MCF 10A (cell line): ENCODE data around the gene RNF41. TPM values are rescaled to one million over a fixed set of nuclear protein-coding genes. Genes with fewer than 3 reads are reported as not detected.

Source experiments
- BruUV-seq: library from RNA; stranded (reverse); fragments of 400-500 nt; replicated peaks from 2 replicates; lab custom pipeline; 2021; lab: Mats Ljungman, UMichigan
- CTCF ChIA-PET: fragments of 300-600 bp; sonication (Branson Sonifier 250); formaldehyde crosslinking; extraction: SDS; loops from one replicate; lab custom pipeline; 2021; ENCODE audit warnings: antibody characterized with exemption, inconsistent platforms; lab: Yijun Ruan, JAX
- POLR2A ChIA-PET: fragments of 300-600, 350-650 bp; sonication (Branson Sonifier 250); formaldehyde crosslinking; extraction: SDS; loops from one replicate; lab custom pipeline; 2020; ENCODE audit warnings: antibody characterized with exemption, inconsistent platforms; lab: Yijun Ruan, JAX
- DNase-seq: peaks from one replicate; pipeline ENCODE4 v3.0.0-alpha.2; 2018; ENCODE audit not compliant: unreplicated experiment
- H3K27ac Mint-ChIP-seq: one replicate; pipeline ENCODE4 v1.8.0; 2022; ENCODE audit warnings: mild to moderate bottlenecking, low read depth, mixed read lengths; ENCODE audit not compliant: unreplicated experiment
- H3K27me3 Mint-ChIP-seq: one replicate; pipeline ENCODE4 v1.8.0; 2022; ENCODE audit warnings: mixed read lengths; ENCODE audit not compliant: insufficient read depth, unreplicated experiment
- H3K36me3 Mint-ChIP-seq: one replicate; pipeline ENCODE4 v1.8.0; 2022; ENCODE audit warnings: mild to moderate bottlenecking, moderate library complexity, mixed read lengths; ENCODE audit not compliant: insufficient read depth, unreplicated experiment
- H3K4me1 Mint-ChIP-seq: one replicate; pipeline ENCODE4 v1.8.0; 2022; ENCODE audit warnings: mixed read lengths; ENCODE audit not compliant: insufficient read depth, unreplicated experiment
- H3K4me3 Mint-ChIP-seq: one replicate; pipeline ENCODE4 v1.8.0; 2022; ENCODE audit warnings: mild to moderate bottlenecking, moderate library complexity, mixed read lengths; ENCODE audit not compliant: unreplicated experiment
- H3K9me3 Mint-ChIP-seq: one replicate; pipeline ENCODE4 v1.8.0; 2022; ENCODE audit warnings: mixed read lengths; ENCODE audit not compliant: unreplicated experiment
- CTCF ChIP-seq: fragments of 200-600 bp; IDR thresholded peaks from one replicate; pipeline ENCODE4 v1.8.0; 2022; ENCODE audit warnings: antibody characterized with exemption, mild to moderate bottlenecking; ENCODE audit not compliant: unreplicated experiment
- intact Hi-C: fragments of 100-400 bp; cut with micrococcal nuclease; formaldehyde crosslinking; loops from 2 replicates; pipeline ENCODE4 v1.14.1; 2022
- total RNA-seq: library from RNA; stranded (reverse); gene quantifications from 2 replicates; pipeline ENCODE4 v1.2.3, GENCODE V29; 2022

Gene RNF41
- total RNA-seq, 1 experiment from 2014 or later: 108 TPM

GRCh38 chr12:56213878-56214277 lies 7.8 kb downstream of the RNF41 start:
- Mint-ChIP-seq H3K9me3 (no peaks in the 10 kb centered on the region), H3K36me3 (peaks cover 80% of the 10 kb centered on the region)
- CTCF ChIA-PET: interaction anchor here (1.3 to 1.4 kb wide), 2 partner anchors 44 to 250 kb away, joined by 3 read pairs; no protein-coding TSS in a partner anchor

GRCh38 chr12:56212361-56212760 lies 9.4 kb downstream of the RNF41 start:
- Mint-ChIP-seq H3K9me3 (no peaks in the 10 kb centered on the region), H3K27ac (no peak overlapping the region), H3K4me3 (no peak overlapping the region), H3K4me1 (peaks cover 11% of the 10 kb centered on the region), H3K36me3 (peaks cover 90% of the 10 kb centered on the region), H3K27me3 (no peaks in the 10 kb centered on the region)
- TF ChIP-seq CTCF: no peak
- ChIA-PET CTCF (interaction anchor here (0.6 kb wide), 2 partner anchors 168 to 245 kb away, joined by 3 read pairs; no protein-coding TSS in a partner anchor), POLR2A (interaction anchor here (2.1 kb wide), 1 partner anchor 10 kb away, joined by 8 read pairs; the partner anchor contains the start of gene RNF41)
- intact Hi-C loops: no loop called here
- DNase-seq: no peak
- BruUV-seq: no TSS peak

More at GRCh38 chr12:56213878-56214277, 7.8 kb downstream of the RNF41 start:
- no peak overlapping the region for H3K27ac Mint-ChIP-seq
- intact Hi-C loops: no loop called here
- no peak overlapping the region for H3K4me3 Mint-ChIP-seq
- no peaks in the 10 kb centered on the region for H3K27me3 Mint-ChIP-seq
- TF ChIP-seq CTCF: no peak
- H3K4me1 Mint-ChIP-seq: peaks cover 11% of the 10 kb centered on the region
- POLR2A ChIA-PET: interaction anchor here (1.1 kb wide), 1 partner anchor 86 kb away, joined by 3 read pairs; the partner anchor contains the start of gene CS
- no peak for DNase-seq
- BruUV-seq: no TSS peak

GRCh38 chr12:56208006-56208405 lies 13.7 kb downstream of the RNF41 start:
- intact Hi-C loops: no loop called here
- CTCF ChIA-PET: interaction anchor here (0.6 to 11.0 kb wide), 10 partner anchors 10 to 489 kb away, joined by 3 to 83 read pairs (median 3); partner anchors contain the start of genes RNF41 and SMARCC2

More at GRCh38 chr12:56208006-56208405, 13.7 kb downstream of the RNF41 start:
- TF ChIP-seq CTCF: no peak
- DNase-seq: no peak
- Mint-ChIP-seq H3K4me3 (no peak overlapping the region), H3K27ac (no peak overlapping the region), H3K9me3 (no peaks in the 10 kb centered on the region), H3K4me1 (peaks cover 5% of the 10 kb centered on the region), H3K27me3 (no peaks in the 10 kb centered on the region), H3K36me3 (peaks cover 79% of the 10 kb centered on the region)
- POLR2A ChIA-PET: interaction anchor here (1.7 to 2.8 kb wide), 3 partner anchors 9 to 13 kb away, joined by 4 to 25 read pairs (median 6); partner anchors contain the start of gene RNF41
- no TSS peak for BruUV-seq
